NCI-H82 treated with DMSO at 0.1 percent for 48 hours (cell line): Measurements from ENCODE around the gene EGFLAM.
A peak's percentile ranks its signal among the peaks of the same experiment; 100 is the strongest.

Experiments
- DNase-seq: peaks from one replicate; lab custom pipeline; 2025; ENCODE audit not compliant: unreplicated experiment; lab: John Stamatoyannopoulos, UW

The EGFLAM gene

GRCh38 chr5:38265546-38266179 is 7.3 kb downstream of the EGFLAM start:
- peak; percentile 37 for DNase-seq

GRCh38 chr5:38267372-38267771 is 9.0 kb downstream of the EGFLAM start:
- DNase-seq: peak; percentile 97

- DNase-seq: no peak
Observed at GRCh38 chr5:38273626-38274025, 15.3 kb downstream of the EGFLAM start.

- no peak for DNase-seq
Observed at GRCh38 chr5:38274370-38274769, 16.0 kb downstream of the EGFLAM start.

- DNase-seq: no peak
Observed at GRCh38 chr5:38284384-38284783, 26.0 kb downstream of the EGFLAM start.

- DNase-seq: no peak
Observed at GRCh38 chr5:38285226-38285625, 26.9 kb downstream of the EGFLAM start.

- no peak for DNase-seq
Observed at GRCh38 chr5:38286002-38286401, 27.6 kb downstream of the EGFLAM start.

- DNase-seq: no peak
Observed at GRCh38 chr5:38287124-38287523, 28.8 kb downstream of the EGFLAM start.

- DNase-seq: no peak
Observed at GRCh38 chr5:38289457-38289856, 31.1 kb downstream of the EGFLAM start.

GRCh38 chr5:38290028-38290653 is 31.8 kb downstream of the EGFLAM start:
- no peak for DNase-seq

GRCh38 chr5:38291355-38291754 is 33.0 kb downstream of the EGFLAM start:
- DNase-seq: no peak

- no peak for DNase-seq
Observed at GRCh38 chr5:38292228-38292627, 33.9 kb downstream of the EGFLAM start.

GRCh38 chr5:38295751-38296150 is 37.4 kb downstream of the EGFLAM start:
- DNase-seq: no peak

- no peak for DNase-seq
Observed at GRCh38 chr5:38297830-38298608, 39.7 kb downstream of the EGFLAM start.

- no peak for DNase-seq
Observed at GRCh38 chr5:38299585-38299984, 41.2 kb downstream of the EGFLAM start.

GRCh38 chr5:38305148-38305547 is 46.8 kb downstream of the EGFLAM start:
- DNase-seq: no peak

- no peak for DNase-seq
Observed at GRCh38 chr5:38307845-38308244, 49.5 kb downstream of the EGFLAM start.

GRCh38 chr5:38316544-38317224 is 58.3 kb downstream of the EGFLAM start:
- DNase-seq: no peak

GRCh38 chr5:38317868-38318267 is 59.5 kb downstream of the EGFLAM start:
- no peak for DNase-seq

GRCh38 chr5:38319491-38319890 is 61.1 kb downstream of the EGFLAM start:
- DNase-seq: no peak

GRCh38 chr5:38321978-38322377 is 63.6 kb downstream of the EGFLAM start:
- DNase-seq: no peak
